M059J (cell line): ENCODE results near the gene RRAS2. TPM values are rescaled to one million over a fixed set of nuclear protein-coding genes. Genes with fewer than 3 reads are reported as not detected.
"Not testable (repeated sequence)": the region's sequence is repeated elsewhere in the genome, so short reads cannot be mapped to it uniquely, and the experiment has no call there.

ENCODE experiments used
- DNase-seq: peaks from one replicate; pipeline ENCODE4 v3.0.0-alpha.2; 2012; ENCODE audit warnings: low read depth
- total RNA-seq: library from RNA; depleted of rRNA; stranded (reverse); fragments of >200 nt; shearing (Covaris generic); gene quantifications from 2 replicates; pipeline ENCODE4 v1.2.3, GENCODE V29; 2014; rRNA removed

Gene RRAS2
- total RNA-seq = 127 and 143 TPM in 2 replicates

- peak; percentile 79 for DNase-seq
These were observed at the start of gene RRAS2 for GRCh38 chr11:14358729-14359439. TSS of gene RRAS2 (minus strand) at chr11:14359183. CDS start at chr11:14358870, 313 bp downstream.

- no peak for DNase-seq
These were observed 49.6 kb upstream of the RRAS2 start for GRCh38 chr11:14408612-14409011.

DNA sequence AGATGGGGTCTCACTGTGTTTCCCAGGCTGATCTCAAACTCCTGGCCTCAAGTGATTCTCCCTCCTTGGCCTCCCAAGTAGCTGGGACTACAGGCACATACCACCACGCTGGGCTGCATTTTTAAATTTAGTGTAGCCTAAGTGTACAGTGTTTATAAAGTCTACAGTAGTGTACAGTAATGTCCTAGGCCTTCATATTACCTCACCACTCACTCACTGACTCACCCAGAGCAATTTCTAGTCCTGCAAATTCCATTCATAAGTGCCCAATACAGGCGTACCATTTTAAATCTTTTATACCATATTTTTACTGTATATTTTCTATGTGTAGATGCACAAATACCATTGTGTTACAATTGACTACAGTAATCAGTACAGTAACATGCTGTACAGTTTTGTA is 47.1 kb upstream of the RRAS2 start:
- peak; percentile 78 for DNase-seq

- DNase-seq = not testable (repeated sequence)
These were observed 44.5 kb upstream of the RRAS2 start for GRCh38 chr11:14403528-14403927.

GRCh38 chr11:14399087-14399486 is 40.1 kb upstream of the RRAS2 start:
- no peak for DNase-seq

- no peak for DNase-seq
These were observed 37.3 kb upstream of the RRAS2 start for GRCh38 chr11:14396273-14396672.

- DNase-seq = no peak
These were observed 34.9 kb upstream of the RRAS2 start for GRCh38 chr11:14393889-14394288.

DNA sequence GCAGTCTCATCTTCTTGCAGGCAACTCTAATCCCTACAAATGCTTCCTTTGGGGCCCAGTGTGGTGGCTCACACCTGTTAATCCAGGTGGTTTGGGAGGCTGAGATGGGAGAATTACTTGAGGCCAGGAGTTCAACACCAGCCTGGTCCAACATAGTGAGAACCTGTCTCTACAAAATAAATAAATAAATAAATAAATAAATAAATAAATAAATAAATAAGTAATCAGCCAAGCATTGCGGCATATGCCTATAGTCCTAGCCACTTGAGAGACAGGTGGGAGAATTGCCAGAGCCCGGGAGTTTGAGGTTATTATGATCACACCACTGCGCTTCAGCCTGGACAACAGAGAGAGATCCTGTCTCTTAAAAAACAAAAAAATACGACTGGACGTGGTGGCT is 34.1 kb upstream of the RRAS2 start:
- no peak for DNase-seq

GRCh38 chr11:14390669-14391068 is 31.7 kb upstream of the RRAS2 start:
- DNase-seq = no peak

DNA sequence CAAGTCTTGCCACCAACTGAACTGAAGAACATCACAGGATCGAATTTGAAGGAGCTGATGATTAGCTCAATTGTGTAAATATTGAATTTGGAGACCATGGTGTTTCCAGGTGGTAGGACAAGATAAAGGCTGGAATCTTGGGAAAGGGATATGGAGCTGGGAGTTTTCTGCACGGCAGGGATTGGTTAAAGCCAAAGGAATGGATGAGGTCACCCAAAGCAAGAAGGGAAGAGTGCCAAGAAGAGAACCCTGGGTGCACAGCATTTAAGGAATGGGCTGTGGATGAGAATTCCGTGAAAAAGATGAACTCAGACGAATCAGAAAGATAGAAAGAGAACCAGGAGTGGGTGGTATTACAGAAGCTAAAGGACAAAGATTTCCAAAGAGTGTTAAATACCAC is 29.4 kb upstream of the RRAS2 start:
- no peak for DNase-seq

- DNase-seq = peak; percentile 73
These were observed 28.0 kb upstream of the RRAS2 start for GRCh38 chr11:14386895-14387480.

DNA sequence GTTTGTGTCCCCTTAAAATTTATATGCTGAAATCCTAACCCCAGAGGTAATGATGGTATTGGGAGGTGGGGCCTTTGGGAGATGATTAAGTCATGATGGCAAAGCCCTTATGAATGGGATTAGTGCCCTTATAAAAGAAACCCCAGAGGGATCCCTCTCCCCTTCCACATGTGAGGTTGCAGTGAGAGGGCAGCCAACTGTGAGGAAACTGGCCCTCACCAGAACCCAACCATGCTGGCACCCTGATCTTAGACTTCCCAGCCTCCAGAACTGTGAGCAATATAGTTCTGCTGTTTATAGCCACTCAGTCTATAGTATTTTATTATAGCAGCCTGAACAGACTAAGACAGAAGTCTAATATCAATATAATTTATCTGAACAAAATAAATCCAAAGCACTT is 27.1 kb upstream of the RRAS2 start:
- no peak for DNase-seq

GRCh38 chr11:14384338-14384737 is 25.4 kb upstream of the RRAS2 start:
- peak; percentile 73 for DNase-seq

GRCh38 chr11:14381968-14382367 is 23.0 kb upstream of the RRAS2 start:
- no peak for DNase-seq

- DNase-seq = peak; percentile 72
These were observed 22.1 kb upstream of the RRAS2 start for GRCh38 chr11:14380947-14381561.

DNA sequence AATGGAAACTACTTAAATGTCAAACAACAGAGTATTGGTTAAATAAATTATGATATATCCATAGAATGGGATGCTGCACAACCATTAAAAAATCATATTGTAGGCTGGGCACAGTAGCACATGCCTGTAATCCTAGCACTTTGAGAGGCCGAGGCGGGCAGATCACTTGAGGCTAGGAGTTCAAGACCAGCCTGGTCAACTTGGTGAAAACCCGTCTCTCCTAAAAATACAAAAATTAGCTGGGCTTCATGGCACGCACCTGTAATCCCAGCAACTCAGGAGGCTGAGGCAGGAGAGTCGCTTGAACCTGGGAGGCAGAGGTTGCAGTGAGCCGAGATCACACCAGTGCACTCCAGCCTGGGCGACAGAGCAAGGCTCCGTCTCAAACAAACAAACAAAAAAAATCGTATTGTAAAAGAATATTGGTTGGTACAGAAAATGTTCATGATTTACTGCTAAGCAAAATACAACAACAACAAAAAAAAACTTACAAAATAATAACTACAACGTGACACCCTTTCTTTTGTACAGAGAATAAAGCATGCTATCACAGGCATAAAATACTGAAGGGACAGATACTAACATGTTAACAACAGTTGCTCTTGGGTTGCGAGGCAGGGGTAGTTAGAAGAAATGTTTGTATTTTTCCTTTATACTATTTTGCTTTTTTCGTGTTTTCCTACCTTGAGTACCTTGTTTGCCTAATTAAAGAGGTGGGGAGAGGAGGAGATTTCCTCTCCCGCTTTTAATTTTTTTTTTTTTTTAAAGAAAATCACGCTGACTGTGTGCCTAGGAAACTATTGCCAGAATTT is 21.3 kb upstream of the RRAS2 start:
- no peak for DNase-seq

GRCh38 chr11:14378171-14378570 is 19.2 kb upstream of the RRAS2 start:
- DNase-seq = no peak

GRCh38 chr11:14376920-14377319 is 17.9 kb upstream of the RRAS2 start:
- DNase-seq = peak; percentile 79

DNA sequence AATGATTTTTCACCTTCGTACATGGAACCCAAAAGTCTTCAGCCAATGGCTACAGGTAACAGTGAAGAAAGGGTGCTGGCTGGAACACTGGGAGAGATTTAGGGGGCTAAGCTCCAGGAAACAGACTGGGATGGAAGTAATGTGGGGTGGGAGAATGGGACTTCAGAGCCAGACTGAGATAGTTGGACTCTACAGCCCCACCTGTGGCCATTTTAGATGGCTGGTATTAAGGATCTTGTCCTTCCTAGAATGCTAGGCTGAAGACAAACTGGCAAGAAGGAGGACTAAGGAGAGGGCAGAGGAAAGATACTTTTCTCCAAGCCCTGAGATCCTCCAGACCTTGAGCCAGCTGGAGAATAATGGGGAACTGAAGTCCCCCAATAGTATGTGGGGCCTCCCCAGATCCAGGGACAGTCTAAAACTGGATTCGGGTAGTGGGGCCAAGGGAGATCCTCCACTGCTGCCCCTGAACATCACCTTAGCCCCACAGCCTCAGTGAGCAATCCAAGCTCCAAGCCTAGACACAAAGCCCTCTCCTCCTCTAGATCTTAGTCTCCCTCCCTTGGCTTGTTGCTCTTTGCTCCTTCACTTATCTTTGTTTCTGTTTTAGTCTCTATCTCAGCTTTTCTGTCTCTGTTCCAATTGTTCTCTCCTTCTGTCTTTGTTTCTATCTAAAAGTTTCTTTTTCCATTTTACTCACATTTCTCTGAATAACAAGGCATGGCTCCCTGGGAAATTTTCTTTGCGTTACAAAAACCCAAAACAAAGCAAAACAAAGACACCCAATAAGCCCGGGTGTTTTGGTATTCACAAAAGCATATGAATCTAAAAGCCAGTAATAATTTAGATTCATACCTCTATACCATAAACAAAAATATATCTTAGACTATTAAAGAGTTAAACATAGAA is 16.2 kb upstream of the RRAS2 start:
- DNase-seq = no peak

DNA sequence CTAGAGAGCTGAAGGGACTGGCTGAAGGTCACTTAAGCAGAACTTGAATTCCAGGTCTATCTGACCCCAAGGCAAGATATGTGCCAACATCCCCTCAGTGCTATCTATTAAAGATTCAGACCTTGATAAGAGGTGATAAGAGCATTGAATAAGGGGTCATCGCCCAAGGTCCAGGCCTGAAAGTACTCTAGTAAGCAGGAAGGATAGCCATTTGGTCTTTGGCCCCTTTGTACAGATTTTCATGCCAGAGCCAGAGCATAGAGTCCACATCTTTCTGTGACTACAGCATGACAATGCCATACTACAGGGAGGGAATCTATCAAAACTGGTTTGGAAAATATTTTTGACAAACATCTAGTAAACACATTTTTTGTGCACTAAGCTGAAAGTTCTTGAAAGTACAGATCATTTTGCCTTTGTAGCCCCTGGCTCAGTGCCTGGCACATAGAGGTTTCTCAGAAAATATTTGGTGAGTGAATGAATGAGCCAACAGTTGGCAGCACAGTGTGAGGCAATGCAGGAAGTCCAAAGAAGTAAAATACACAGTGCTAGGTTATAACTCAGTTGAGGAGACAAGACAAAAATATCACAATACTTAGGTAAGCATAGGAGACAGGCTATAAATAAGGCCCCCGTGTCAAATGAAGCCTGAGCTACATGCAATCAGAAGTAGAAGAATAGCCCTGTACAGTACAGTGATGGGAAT is 15.1 kb upstream of the RRAS2 start:
- DNase-seq = peak; percentile 78

- no peak for DNase-seq
These were observed 13.0 kb upstream of the RRAS2 start for GRCh38 chr11:14372011-14372410.
